Measurements from ENCODE around the gene UGT3A2.
"Not testable (repeated sequence)": the region's sequence is repeated elsewhere in the genome, so short reads cannot be mapped to it uniquely, and the experiment has no call there.

Gene UGT3A2

DNA sequence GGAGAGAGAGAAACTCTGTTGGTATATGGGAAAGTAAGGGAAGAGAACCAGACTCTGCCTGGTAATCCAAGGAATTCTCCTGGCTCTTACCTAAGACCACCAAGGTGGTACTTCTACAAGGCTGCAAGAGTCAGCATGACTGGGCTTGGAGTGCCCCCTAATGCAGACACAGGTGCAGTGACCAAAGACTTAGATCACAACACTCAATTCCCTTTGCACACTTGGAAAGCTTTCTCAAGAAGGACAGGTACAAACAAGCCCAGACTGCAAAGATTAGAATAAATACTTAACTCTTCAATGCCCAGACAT lies 25.2 kb downstream of the UGT3A2 start:
- in situ Hi-C loops (cut with HindIII; ENCODE audit: low sequenced_read_pairs), result no loop called here
- TF ChIP-seq, protein P1, sequence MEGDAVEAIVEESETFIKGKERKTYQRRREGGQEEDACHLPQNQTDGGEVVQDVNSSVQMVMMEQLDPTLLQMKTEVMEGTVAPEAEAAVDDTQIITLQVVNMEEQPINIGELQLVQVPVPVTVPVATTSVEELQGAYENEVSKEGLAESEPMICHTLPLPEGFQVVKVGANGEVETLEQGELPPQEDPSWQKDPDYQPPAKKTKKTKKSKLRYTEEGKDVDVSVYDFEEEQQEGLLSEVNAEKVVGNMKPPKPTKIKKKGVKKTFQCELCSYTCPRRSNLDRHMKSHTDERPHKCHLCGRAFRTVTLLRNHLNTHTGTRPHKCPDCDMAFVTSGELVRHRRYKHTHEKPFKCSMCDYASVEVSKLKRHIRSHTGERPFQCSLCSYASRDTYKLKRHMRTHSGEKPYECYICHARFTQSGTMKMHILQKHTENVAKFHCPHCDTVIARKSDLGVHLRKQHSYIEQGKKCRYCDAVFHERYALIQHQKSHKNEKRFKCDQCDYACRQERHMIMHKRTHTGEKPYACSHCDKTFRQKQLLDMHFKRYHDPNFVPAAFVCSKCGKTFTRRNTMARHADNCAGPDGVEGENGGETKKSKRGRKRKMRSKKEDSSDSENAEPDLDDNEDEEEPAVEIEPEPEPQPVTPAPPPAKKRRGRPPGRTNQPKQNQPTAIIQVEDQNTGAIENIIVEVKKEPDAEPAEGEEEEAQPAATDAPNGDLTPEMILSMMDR (IDR thresholded peaks at IDR 0.05; ENCODE audit: low read depth, low read length, missing control alignments), result no peak
- H3K4me3 ChIP-seq (ENCODE audit: low read depth, low read length), result no peak overlapping the region
- DNase-seq (ENCODE audit: low read depth), result no peak

DNA sequence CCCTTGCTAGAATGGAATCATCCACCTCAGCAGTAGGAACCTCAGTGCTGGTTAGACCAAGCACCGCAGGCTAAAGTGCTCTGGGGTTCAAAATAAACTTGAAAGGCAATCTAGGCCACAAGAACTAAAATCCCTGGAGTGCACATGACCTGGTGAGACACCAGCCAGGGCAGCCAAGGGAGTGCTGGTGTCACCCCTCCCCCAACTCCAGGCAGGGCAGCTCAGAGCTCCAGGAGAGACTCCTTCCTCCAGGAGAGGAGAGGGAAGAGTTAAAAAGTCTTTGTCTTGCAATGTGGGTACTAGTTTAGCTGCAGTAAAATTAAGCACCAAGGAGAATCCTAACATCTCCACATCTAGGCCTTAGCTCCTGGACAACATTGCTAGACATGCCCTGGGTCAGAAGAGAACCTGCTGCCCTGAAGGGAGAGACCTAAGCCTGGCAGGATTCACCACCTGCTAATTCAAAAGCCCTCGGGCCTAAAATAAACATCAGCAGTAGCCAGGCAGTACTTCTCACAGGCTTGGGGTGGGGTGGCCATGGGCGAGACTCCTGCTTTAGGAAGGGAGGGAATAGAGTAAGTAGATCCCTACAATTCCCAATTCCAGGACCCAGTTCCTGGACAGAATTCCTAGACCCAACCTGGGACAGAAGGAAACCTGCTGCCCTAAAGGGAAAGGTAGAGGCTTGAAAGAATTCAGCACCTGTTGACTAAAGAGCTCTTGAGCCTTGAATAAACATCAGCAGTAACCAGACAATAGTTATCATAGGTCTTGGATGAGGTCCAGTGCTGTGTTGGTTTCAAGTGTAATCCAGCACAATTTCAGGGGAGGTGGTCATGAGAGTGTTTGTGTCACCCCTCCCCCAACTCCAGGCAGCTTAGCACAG lies 25.8 kb downstream of the UGT3A2 start:
- TF ChIP-seq, protein P1 (IDR thresholded peaks at IDR 0.05; ENCODE audit: low read depth, low read length, missing control alignments), result no peak
- DNase-seq (ENCODE audit: low read depth), result no peak
- in situ Hi-C loops (cut with HindIII; ENCODE audit: low sequenced_read_pairs), result no loop called here
- H3K4me3 ChIP-seq (ENCODE audit: low read depth, low read length), result no peak overlapping the region

GRCh38 chr5:36035696-36036095 lies 31.0 kb downstream of the UGT3A2 start:
- DNase-seq (ENCODE audit: low read depth), result no peak
- no peak overlapping the region for H3K4me3 ChIP-seq (ENCODE audit: low read depth, low read length)
- TF ChIP-seq, protein P1 (IDR thresholded peaks at IDR 0.05; ENCODE audit: low read depth, low read length, missing control alignments), result no peak
- in situ Hi-C loops (cut with HindIII; ENCODE audit: low sequenced_read_pairs), result no loop called here

- DNase-seq (ENCODE audit: low read depth); in situ Hi-C loops (cut with HindIII; ENCODE audit: low sequenced_read_pairs); H3K4me3 ChIP-seq (ENCODE audit: low read depth, low read length): not testable (repeated sequence)
Measured at GRCh38 chr5:36034536-36035134, 32.0 kb downstream of the UGT3A2 start.

DNA sequence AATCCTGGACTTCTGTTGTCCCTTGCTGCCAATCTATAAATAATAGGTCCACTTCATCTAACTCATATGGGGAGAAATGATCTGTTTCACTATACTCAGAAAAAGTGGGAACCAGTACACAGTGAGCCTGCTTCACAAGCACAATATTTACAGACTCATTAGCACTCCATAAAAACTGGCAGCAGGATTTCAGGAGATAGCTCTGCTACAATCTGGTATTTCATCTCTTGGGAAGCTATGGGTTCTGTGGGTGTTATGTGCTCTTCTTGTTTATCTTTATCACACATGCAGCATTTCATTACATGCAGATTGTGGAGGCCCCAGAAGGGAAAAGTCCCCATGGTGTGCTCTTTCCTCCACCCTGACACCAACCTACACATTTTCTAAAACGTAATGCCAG lies 33.2 kb downstream of the UGT3A2 start:
- TF ChIP-seq, protein P1 (IDR thresholded peaks at IDR 0.05; ENCODE audit: low read depth, low read length, missing control alignments), result no peak
- no peak for DNase-seq (ENCODE audit: low read depth)
- H3K4me3 ChIP-seq (ENCODE audit: low read depth, low read length), result no peak overlapping the region
- in situ Hi-C loops (cut with HindIII; ENCODE audit: low sequenced_read_pairs), result no loop called here

- in situ Hi-C loops (cut with HindIII; ENCODE audit: low sequenced_read_pairs), result no loop called here
- no peak for DNase-seq (ENCODE audit: low read depth)
- H3K4me3 ChIP-seq (ENCODE audit: low read depth, low read length), result no peak overlapping the region
- TF ChIP-seq, protein P1 (IDR thresholded peaks at IDR 0.05; ENCODE audit: low read depth, low read length, missing control alignments), result no peak
Measured at GRCh38 chr5:36033047-36033446, 33.6 kb downstream of the UGT3A2 start.

- TF ChIP-seq, protein P1 (IDR thresholded peaks at IDR 0.05; ENCODE audit: low read depth, low read length, missing control alignments), result no peak
- DNase-seq (ENCODE audit: low read depth), result no peak
- no peak overlapping the region for H3K4me3 ChIP-seq (ENCODE audit: low read depth, low read length)
- in situ Hi-C loops (cut with HindIII; ENCODE audit: low sequenced_read_pairs), result no loop called here
Measured at GRCh38 chr5:36031223-36031622, 35.5 kb downstream of the UGT3A2 start.
